Measurements from ENCODE around the gene ATOH1. TPM values are rescaled to one million over a fixed set of nuclear protein-coding genes. Genes with fewer than 3 reads are reported as not detected.

The ATOH1 gene
- polyA plus RNA-seq, 3 donors = not detected

DNA sequence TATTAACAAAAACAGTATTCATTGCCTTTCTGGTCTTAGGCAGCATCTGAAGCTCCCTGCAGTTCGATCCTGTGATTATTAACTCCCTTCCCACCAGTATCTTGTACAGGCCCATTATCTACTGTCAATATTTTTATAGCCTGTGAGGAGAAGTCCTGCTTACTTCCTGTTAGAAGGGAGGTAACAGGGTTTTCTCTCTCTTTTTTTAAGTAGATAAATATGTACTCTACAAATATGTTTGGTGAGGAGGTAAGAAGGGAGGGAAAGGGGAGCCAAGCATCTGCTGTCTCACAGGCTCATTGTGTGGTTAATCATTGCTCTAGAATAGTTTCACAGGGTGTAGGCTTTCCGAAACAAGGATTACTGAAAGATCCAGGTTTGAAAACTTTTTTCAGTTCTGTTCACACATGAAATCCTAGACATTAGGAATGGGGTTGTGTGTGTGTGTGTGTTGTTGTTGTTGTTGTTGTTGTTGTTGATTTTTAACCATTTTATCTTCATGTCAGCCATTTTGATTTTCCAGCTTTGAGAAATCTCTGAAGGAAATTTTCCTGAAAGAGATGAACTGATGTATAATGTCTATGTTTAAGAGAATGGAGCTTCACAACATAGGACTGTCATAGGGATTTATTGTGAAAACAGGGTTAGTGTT, 14.2 kb downstream of the ATOH1 start:
- peaks cover 2 to 4% (median 4%) of the 10 kb centered on the region in 3 donors for H3K27me3 Mint-ChIP-seq (ENCODE audit: low read depth in 3 of 3)
- Histone ChIP-seq H3K4me1 (ENCODE audit: control insufficient read depth in 1 of 2, insufficient read depth in 2 of 2, low read length in 2 of 2) (no peaks in the 10 kb centered on the region), H3K4me2 (replicated peaks; ENCODE audit: extremely low read depth, low read length, poor library complexity, severe bottlenecking) (no peak overlapping the region), H3K9me3 (replicated peaks in 1 of 2; ENCODE audit: control insufficient read depth in 1 of 2, insufficient read depth in 1 of 2, low read length in 2 of 2) (no peaks in the 10 kb centered on the region), H3K36me3 (replicated peaks in 1 of 2; ENCODE audit: control insufficient read depth in 1 of 2, insufficient read depth in 2 of 2, low read length in 2 of 2) (no peaks in the 10 kb centered on the region), H3K9ac (ENCODE audit: insufficient read depth, low read length, poor library complexity, severe bottlenecking) (no peak overlapping the region), H3K79me2 (ENCODE audit: insufficient read depth, low read length) (no peaks in the 10 kb centered on the region), H3K27ac (ENCODE audit: low read depth in 1 of 2, low read length in 2 of 2) (no peak overlapping the region), H4K20me1 (ENCODE audit: insufficient read depth, low read length) (no peaks in the 10 kb centered on the region), H2AFZ (ENCODE audit: insufficient read depth, low read depth, low read length, poor library complexity, severe bottlenecking) (no peak overlapping the region), H3K4me3 (replicated peaks in 1 of 3; ENCODE audit: low read depth in 2 of 3, low read length in 3 of 3) (no peak overlapping the region), H3K27me3 (ENCODE audit: control insufficient read depth in 2 of 2, insufficient read depth in 2 of 2, low read length in 2 of 2) (peaks cover 0 to 2% of the 10 kb centered on the region in 2 donors)
- no peak overlapping the region for H3K27ac Mint-ChIP-seq
- no peak for DNase-seq
- H3K4me3 Mint-ChIP-seq = no peak overlapping the region
- no peaks in the 10 kb centered on the region for H3K36me3 Mint-ChIP-seq
- WGBS (ENCODE audit: insufficient coverage) = 100% methylated on average over 1 of the region's 2 CpGs
- intact Hi-C loops (cut with micrococcal nuclease) = no loop called here
- H3K4me1 Mint-ChIP-seq = no peaks in the 10 kb centered on the region
- peaks cover 0 to 4% (median 3%) of the 10 kb centered on the region in 7 donors for H3K9me3 Mint-ChIP-seq
- TF ChIP-seq CTCF (IDR thresholded peaks at IDR 0.05) = no peak

DNA sequence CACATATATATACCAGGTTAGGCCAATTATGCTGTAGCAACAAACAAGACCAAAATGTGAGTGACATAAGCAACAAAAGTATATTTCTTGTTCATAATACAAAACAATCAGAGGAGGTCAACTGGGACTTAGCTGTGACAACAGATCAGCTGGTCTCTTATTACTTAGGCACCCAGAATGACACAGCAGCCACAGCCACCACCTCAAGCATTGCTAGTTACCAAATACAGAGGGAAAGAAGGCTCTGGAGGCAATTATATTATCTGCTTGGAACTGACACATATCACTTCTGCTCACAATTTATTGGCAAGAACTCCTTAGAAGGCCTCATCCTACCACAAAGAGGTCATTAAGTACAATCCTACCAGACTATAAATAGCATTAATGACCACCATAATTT, 15.2 kb downstream of the ATOH1 start:
- no peak for DNase-seq
- Mint-ChIP-seq H3K27me3 (ENCODE audit: low read depth in 3 of 3) (peaks cover 2 to 4% (median 4%) of the 10 kb centered on the region in 3 donors), H3K4me1 (no peaks in the 10 kb centered on the region), H3K36me3 (no peaks in the 10 kb centered on the region), H3K9me3 (peaks cover 0 to 6% (median 3%) of the 10 kb centered on the region in 7 donors), H3K4me3 (no peak overlapping the region), H3K27ac (no peak overlapping the region)
- Histone ChIP-seq H3K79me2 (ENCODE audit: insufficient read depth, low read length) (no peaks in the 10 kb centered on the region), H4K20me1 (ENCODE audit: insufficient read depth, low read length) (no peaks in the 10 kb centered on the region), H3K9ac (ENCODE audit: insufficient read depth, low read length, poor library complexity, severe bottlenecking) (no peak overlapping the region), H3K4me3 (replicated peaks in 1 of 3; ENCODE audit: low read depth in 2 of 3, low read length in 3 of 3) (no peak overlapping the region), H3K4me2 (replicated peaks; ENCODE audit: extremely low read depth, low read length, poor library complexity, severe bottlenecking) (no peak overlapping the region), H3K36me3 (replicated peaks in 1 of 2; ENCODE audit: control insufficient read depth in 1 of 2, insufficient read depth in 2 of 2, low read length in 2 of 2) (no peaks in the 10 kb centered on the region), H2AFZ (ENCODE audit: insufficient read depth, low read depth, low read length, poor library complexity, severe bottlenecking) (no peak overlapping the region), H3K9me3 (replicated peaks in 1 of 2; ENCODE audit: control insufficient read depth in 1 of 2, insufficient read depth in 1 of 2, low read length in 2 of 2) (no peaks in the 10 kb centered on the region), H3K4me1 (ENCODE audit: control insufficient read depth in 1 of 2, insufficient read depth in 2 of 2, low read length in 2 of 2) (no peaks in the 10 kb centered on the region), H3K27me3 (ENCODE audit: control insufficient read depth in 2 of 2, insufficient read depth in 2 of 2, low read length in 2 of 2) (peaks cover 0 to 2% of the 10 kb centered on the region in 2 donors), H3K27ac (ENCODE audit: low read depth in 1 of 2, low read length in 2 of 2) (no peak overlapping the region)
- intact Hi-C loops (cut with micrococcal nuclease) = no loop called here
- TF ChIP-seq CTCF (IDR thresholded peaks at IDR 0.05) = no peak

Measured in CD14-positive monocyte (primary cell).